SHP77 (cell line): ENCODE data around the gene NCBP2L.

Source experiments
- DNase-seq, 2 experiments: peaks; one replicate each; lab custom pipeline; 2025; lab: John Stamatoyannopoulos, UW

NCBP2L gene

GRCh38 chrX:107777536-107777832 is at the start of gene NCBP2L:
TSS of gene NCBP2L (plus strand) at chrX:107777733. CDS start at chrX:107794221, 16,488 bp downstream.
- DNase-seq: no peak

- no peak for DNase-seq
Measured at GRCh38 chrX:107728371-107729099, 49.0 kb upstream of the NCBP2L start.

GRCh38 chrX:107729558-107730297 is 47.8 kb upstream of the NCBP2L start:
- no peak for DNase-seq

- no peak for DNase-seq
Measured at GRCh38 chrX:107730298-107730655, 47.3 kb upstream of the NCBP2L start.

GRCh38 chrX:107730991-107731766 is 46.4 kb upstream of the NCBP2L start:
- DNase-seq: no peak

GRCh38 chrX:107731831-107732502 is 45.6 kb upstream of the NCBP2L start:
- peak; percentile 24 to 31 for DNase-seq

GRCh38 chrX:107733686-107734085 is 43.8 kb upstream of the NCBP2L start:
- no peak for DNase-seq

- DNase-seq: no peak
Measured at GRCh38 chrX:107734646-107735045, 42.9 kb upstream of the NCBP2L start.

- no peak for DNase-seq
Measured at GRCh38 chrX:107736781-107737531, 40.6 kb upstream of the NCBP2L start.

- no peak for DNase-seq
Measured at GRCh38 chrX:107738272-107738671, 39.3 kb upstream of the NCBP2L start.

GRCh38 chrX:107738768-107739167 is 38.8 kb upstream of the NCBP2L start:
- DNase-seq: no peak

GRCh38 chrX:107739541-107739940 is 38.0 kb upstream of the NCBP2L start:
- DNase-seq: no peak

GRCh38 chrX:107741404-107741790 is 36.1 kb upstream of the NCBP2L start:
- no peak for DNase-seq

GRCh38 chrX:107742700-107743191 is 34.8 kb upstream of the NCBP2L start:
- no peak for DNase-seq

GRCh38 chrX:107743995-107744394 is 33.5 kb upstream of the NCBP2L start:
- no peak for DNase-seq

GRCh38 chrX:107744868-107745267 is 32.7 kb upstream of the NCBP2L start:
- DNase-seq: no peak

GRCh38 chrX:107747596-107748161 is 29.9 kb upstream of the NCBP2L start:
- no peak for DNase-seq

- no peak for DNase-seq
Measured at GRCh38 chrX:107748506-107748905, 29.0 kb upstream of the NCBP2L start.

- no peak for DNase-seq
Measured at GRCh38 chrX:107750263-107750662, 27.3 kb upstream of the NCBP2L start.

GRCh38 chrX:107750861-107751445 is 26.6 kb upstream of the NCBP2L start:
- no peak for DNase-seq

GRCh38 chrX:107752043-107752442 is 25.5 kb upstream of the NCBP2L start:
- DNase-seq: no peak
